GM12878 (cell line): ENCODE measurements around the gene FNIP1. TPM values are rescaled to one million over a fixed set of nuclear protein-coding genes. Genes with fewer than 3 reads are reported as not detected.

Experiments used
- ATAC-seq: fragments of 200-7000 bp; cut with Tn5 transposase; 3 replicates; pipeline ENCODE4 v1.9.1; 2020; ENCODE audit warnings: mild to moderate bottlenecking, moderate library complexity
- BruUV-seq: library from RNA; stranded (reverse); fragments of 400-500 nt; replicated peaks from 2 replicates; lab custom pipeline; 2021; lab: Mats Ljungman, UMichigan
- CTCF ChIA-PET: fragments of 300-600 bp; sonication (Branson Sonifier 250); formaldehyde crosslinking; extraction: SDS; loops from one replicate; lab custom pipeline; 2021; ENCODE audit warnings: inconsistent platforms; lab: Yijun Ruan, JAX
- POLR2A ChIA-PET: fragments of 350-600 bp; formaldehyde crosslinking; extraction: SDS; loops from one replicate; lab custom pipeline; 2021; ENCODE audit warnings: inconsistent platforms; lab: Charles Lee
- RAD21 ChIA-PET: fragments of 300-600 bp; sonication (Branson Sonifier 250); formaldehyde crosslinking; loops from one replicate; lab custom pipeline; 2023; ENCODE audit warnings: antibody characterized with exemption; ENCODE audit not compliant: unreplicated experiment; lab: Charles Lee
- SMC1A ChIA-PET: fragments of 300-600 bp; sonication (Branson Sonifier 250); formaldehyde crosslinking; loops from one replicate; lab custom pipeline; 2023; ENCODE audit not compliant: unreplicated experiment, uncharacterized antibody; lab: Charles Lee
- DNase-seq: peaks from one replicate; pipeline ENCODE4 v3.0.0-alpha.2; 2011; ENCODE audit warnings: low read depth, low spot score
- FAIRE-seq: peaks from 3 replicates; lab custom pipeline; 2011; peaks lifted over from hg19 to GRCh38; lab: Jason Lieb, UNC
- H2AFZ ChIP-seq: 2 replicates; pipeline ENCODE4 v1.6.0; 2011; ENCODE audit warnings: low read depth, low read length, control low read depth; ENCODE audit not compliant: control insufficient read depth
- H3K27ac ChIP-seq: 2 replicates; pipeline ENCODE4 v1.5.1; 2011; ENCODE audit warnings: control low read depth; ENCODE audit not compliant: control insufficient read depth, insufficient read depth
- H3K27me3 ChIP-seq, 2 experiments: replicated peaks in 1 of 2; 2 replicates each; pipeline versions ENCODE4 v1.6.0 to v1.6.1; 2011; ENCODE audit warnings: low read length in 1 of 2; ENCODE audit not compliant: control insufficient read depth in 2 of 2, insufficient read depth in 2 of 2
- H3K36me3 ChIP-seq, 2 experiments: 2 replicates each; pipeline ENCODE4 v1.5.1; 2011; ENCODE audit warnings: low read length in 1 of 2; ENCODE audit not compliant: control insufficient read depth in 2 of 2, insufficient read depth in 2 of 2
- H3K4me1 ChIP-seq: 2 replicates; pipeline ENCODE4 v1.6.1; 2011; ENCODE audit warnings: mild to moderate bottlenecking, low read length, moderate library complexity, mixed read lengths; ENCODE audit not compliant: control insufficient read depth, insufficient read depth
- H3K4me2 ChIP-seq: 2 replicates; pipeline ENCODE4 v1.6.0; 2011; ENCODE audit warnings: control low read depth; ENCODE audit not compliant: control insufficient read depth, insufficient read depth
- H3K4me3 ChIP-seq: fragments of 200-600 bp; sonication (generic); 2 replicates; pipeline ENCODE4 v1.5.1; 2016
- H3K79me2 ChIP-seq: 2 replicates; pipeline ENCODE4 v1.6.0; 2011; ENCODE audit warnings: low read length; ENCODE audit not compliant: control insufficient read depth, insufficient read depth
- H3K9ac ChIP-seq: 2 replicates; pipeline ENCODE4 v1.8.0; 2011; ENCODE audit warnings: low read length, control low read depth, mixed read lengths; ENCODE audit not compliant: control insufficient read depth, insufficient read depth
- H3K9me3 ChIP-seq: replicated peaks from 3 replicates; pipeline ENCODE4 v1.5.1; 2011; ENCODE audit warnings: mild to moderate bottlenecking, low read length; ENCODE audit not compliant: control insufficient read depth, insufficient read depth
- H4K20me1 ChIP-seq: 2 replicates; pipeline ENCODE4 v1.6.0; 2011; ENCODE audit not compliant: control insufficient read depth, insufficient read depth
- CHD2 ChIP-seq: IDR thresholded peaks from 2 replicates; pipeline ENCODE4 v1.6.1; 2011; ENCODE audit warnings: low read depth, low read length, improper control_type of control experiment, borderline replicate concordance
- HCFC1 ChIP-seq: fragments of 150-350 bp; IDR thresholded peaks from 2 replicates; pipeline ENCODE4 v1.6.1; 2014; ENCODE audit warnings: low read length
- IRF4 ChIP-seq: IDR thresholded peaks from 2 replicates; pipeline ENCODE4 v1.6.1; 2011; ENCODE audit warnings: low read depth, low read length
- NFIC ChIP-seq: IDR thresholded peaks from 2 replicates; pipeline ENCODE4 v1.6.1; 2012; ENCODE audit warnings: low read depth, mild to moderate bottlenecking, inconsistent platforms, low read length, moderate library complexity
- NFYA ChIP-seq: IDR thresholded peaks from 2 replicates; pipeline ENCODE4 v1.6.1; 2011; ENCODE audit warnings: low read depth, mild to moderate bottlenecking, low read length, improper control_type of control experiment, borderline replicate concordance
- RAD51 ChIP-seq: fragments of 450-650 bp; IDR thresholded peaks from 2 replicates; pipeline ENCODE4 v1.6.1; 2016; ENCODE audit warnings: moderate library complexity, mild to moderate bottlenecking, inconsistent platforms
- RELA ChIP-seq: fragments of 450-650 bp; IDR thresholded peaks from 2 replicates; pipeline ENCODE4 v1.8.0; 2014; ENCODE audit warnings: borderline replicate concordance; ENCODE audit not compliant: partially characterized antibody
- SMC3 ChIP-seq: IDR thresholded peaks from 2 replicates; pipeline ENCODE4 v1.6.1; 2011; ENCODE audit warnings: low read length, improper control_type of control experiment, borderline replicate concordance
- ZNF207 ChIP-seq: fragments of 450-650 bp; IDR thresholded peaks from 2 replicates; pipeline ENCODE4 v1.6.1; 2014; ENCODE audit warnings: antibody characterized with exemption, mild to moderate bottlenecking, borderline replicate concordance
- WGBS: methylation state at CpG from one replicate; pipeline ENCODE4 v1.1.6; 2016; ENCODE audit warnings: low lambda C conversion rate; ENCODE audit not compliant: insufficient replicate concordance, insufficient coverage; ENCODE audit errors: missing lambda C conversion rate; 5-methylcytosine and 5-hydroxymethylcytosine counted together
- in situ Hi-C: fragments of 300-500 bp; cut with MboI; formaldehyde crosslinking; loops from 9 replicates; pipeline ENCODE4 v1.14.3; 2018; ENCODE audit warnings: mixed read lengths
- intact Hi-C: fragments of 100-400 bp; cut with micrococcal nuclease; formaldehyde crosslinking; loops from one replicate; pipeline ENCODE4 v1.14.2; 2022; ENCODE audit not compliant: unreplicated experiment
- polyA plus RNA-seq, 11 experiments: library from polyadenylated mRNA; depleted of rRNA in 4 of 11; unstranded in 6 of 11; stranded (reverse) in 5 of 11; fragments of >200 nt; fragmentation: Nextera tagmentation in 4 of 11; fragmentation: Illumina TruSeq in 1 of 11; extraction: Ambion mirVana in 4 of 11; extraction: Trizol in 1 of 11; gene quantifications; 1 replicate in 1 of 11; 2 replicates in 10 of 11; pipeline versions ENCODE4 v1.2.1 to v1.2.3, GENCODE V29; 2011 to 2016; ENCODE audit warnings: inconsistent platforms in 2 of 11, missing spikeins in 2 of 11, low read depth in 1 of 11
- total RNA-seq, 4 experiments: library from RNA; depleted of rRNA in 3 of 4; stranded (reverse); fragments of >200 nt in 3 of 4; fragmentation: Illumina TruSeq in 1 of 4; extraction: Trizol in 1 of 4; gene quantifications; 2 replicates each; pipeline versions ENCODE4 v1.2.1 to v1.2.3, GENCODE V29; 2013 to 2021
- TF ChIP-seq, protein P1 (sequence below): fragments of 450-650 bp; formaldehyde crosslinking; IDR thresholded peaks from 2 replicates; pipeline ENCODE4 v1.5.0; 2022; ENCODE audit warnings: mild to moderate bottlenecking, missing genetic modification characterization
- TF ChIP-seq, protein P2 (sequence below): fragments of 450-650 bp; IDR thresholded peaks from 2 replicates; pipeline ENCODE4 v1.6.1; 2017; ENCODE audit warnings: mild to moderate bottlenecking, moderate library complexity
- TF ChIP-seq, protein P3 (sequence below): IDR thresholded peaks from 2 replicates; pipeline ENCODE4 v1.6.1; 2012; ENCODE audit warnings: low read length, inconsistent platforms
- TF ChIP-seq, protein P4 (sequence below): IDR thresholded peaks from 2 replicates; pipeline ENCODE4 v1.6.1; 2012; ENCODE audit warnings: low read depth, low read length, improper control_type of control experiment

FNIP1 gene
- total and polyA plus RNA-seq, 10 of the 15 experiments (the other 5 are each of a cell fraction or from before 2014, with no cell fraction given) = 4.3 to 18.0 (median 14.0) TPM

DNA sequence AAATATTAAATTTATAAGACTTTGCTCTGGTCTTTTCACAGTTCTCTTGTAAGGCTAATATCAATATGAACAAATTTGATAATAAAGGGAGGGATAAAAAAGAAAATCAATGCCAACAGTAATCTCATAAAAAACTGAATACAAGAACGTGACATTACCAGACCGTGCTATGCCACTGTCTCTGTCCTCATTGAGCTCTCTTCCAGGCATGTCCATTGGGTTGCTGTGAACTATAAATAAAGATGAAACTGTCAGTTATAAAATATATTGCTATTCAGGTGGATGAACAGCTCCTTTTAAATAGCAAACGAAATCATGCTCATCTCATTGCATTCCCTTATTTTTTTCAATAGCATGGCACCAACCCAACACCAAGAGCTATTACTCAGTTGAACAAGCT lies 87.8 kb downstream of the FNIP1 start:
- SMC1A ChIA-PET = interaction anchor here (1.4 kb wide), 1 partner anchor 10 kb away, joined by 3 read pairs; no protein-coding TSS in a partner anchor
- BruUV-seq = no TSS peak
- H3K9me3 ChIP-seq = no peaks in the 10 kb centered on the region
- WGBS = 96% methylated on average over 3 of the region's 3 CpGs
- H3K27ac ChIP-seq = no peak overlapping the region
- H3K27me3 ChIP-seq = no peaks in the 10 kb centered on the region
- ATAC-seq = no peak
- H4K20me1 ChIP-seq = no peaks in the 10 kb centered on the region
- POLR2A ChIA-PET = interaction anchor here (0.9 kb wide), 1 partner anchor 48 kb away, joined by 3 read pairs; no protein-coding TSS in a partner anchor
- RAD21 ChIA-PET = no interaction called here
- CTCF ChIA-PET = no interaction called here
- H2AFZ ChIP-seq = no peak overlapping the region
- H3K4me2 ChIP-seq = no peak overlapping the region
- in situ Hi-C loops = no loop called here
- peaks cover 0 to 3% of the 10 kb centered on the region in 2 experiments; a peak in 1 of 4 replicates for H3K36me3 ChIP-seq
- H3K9ac ChIP-seq = no peak overlapping the region
- no peaks in the 10 kb centered on the region for H3K79me2 ChIP-seq
- no peak for DNase-seq
- no peak for FAIRE-seq
- intact Hi-C loops = loop anchor here (10.0 kb wide), 1 partner anchor 124 kb away; no protein-coding TSS in a partner anchor
- H3K4me1 ChIP-seq = no peaks in the 10 kb centered on the region
- H3K4me3 ChIP-seq = no peak overlapping the region
- TF ChIP-seq, protein P1, sequence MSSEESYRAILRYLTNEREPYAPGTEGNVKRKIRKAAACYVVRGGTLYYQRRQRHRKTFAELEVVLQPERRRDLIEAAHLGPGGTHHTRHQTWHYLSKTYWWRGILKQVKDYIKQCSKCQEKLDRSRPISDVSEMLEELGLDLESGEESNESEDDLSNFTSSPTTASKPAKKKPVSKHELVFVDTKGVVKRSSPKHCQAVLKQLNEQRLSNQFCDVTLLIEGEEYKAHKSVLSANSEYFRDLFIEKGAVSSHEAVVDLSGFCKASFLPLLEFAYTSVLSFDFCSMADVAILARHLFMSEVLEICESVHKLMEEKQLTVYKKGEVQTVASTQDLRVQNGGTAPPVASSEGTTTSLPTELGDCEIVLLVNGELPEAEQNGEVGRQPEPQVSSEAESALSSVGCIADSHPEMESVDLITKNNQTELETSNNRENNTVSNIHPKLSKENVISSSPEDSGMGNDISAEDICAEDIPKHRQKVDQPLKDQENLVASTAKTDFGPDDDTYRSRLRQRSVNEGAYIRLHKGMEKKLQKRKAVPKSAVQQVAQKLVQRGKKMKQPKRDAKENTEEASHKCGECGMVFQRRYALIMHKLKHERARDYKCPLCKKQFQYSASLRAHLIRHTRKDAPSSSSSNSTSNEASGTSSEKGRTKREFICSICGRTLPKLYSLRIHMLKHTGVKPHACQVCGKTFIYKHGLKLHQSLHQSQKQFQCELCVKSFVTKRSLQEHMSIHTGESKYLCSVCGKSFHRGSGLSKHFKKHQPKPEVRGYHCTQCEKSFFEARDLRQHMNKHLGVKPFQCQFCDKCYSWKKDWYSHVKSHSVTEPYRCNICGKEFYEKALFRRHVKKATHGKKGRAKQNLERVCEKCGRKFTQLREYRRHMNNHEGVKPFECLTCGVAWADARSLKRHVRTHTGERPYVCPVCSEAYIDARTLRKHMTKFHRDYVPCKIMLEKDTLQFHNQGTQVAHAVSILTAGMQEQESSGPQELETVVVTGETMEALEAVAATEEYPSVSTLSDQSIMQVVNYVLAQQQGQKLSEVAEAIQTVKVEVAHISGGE (CRISPR knock-in tag) = no peak
- TF ChIP-seq RELA (no peak), NFIC (no peak), NFYA (no peak), HCFC1 (no peak), ZNF207 (no peak), CHD2 (no peak), SMC3 (no peak), IRF4 (no peak), RAD51 (no peak)
- TF ChIP-seq, protein P2, sequence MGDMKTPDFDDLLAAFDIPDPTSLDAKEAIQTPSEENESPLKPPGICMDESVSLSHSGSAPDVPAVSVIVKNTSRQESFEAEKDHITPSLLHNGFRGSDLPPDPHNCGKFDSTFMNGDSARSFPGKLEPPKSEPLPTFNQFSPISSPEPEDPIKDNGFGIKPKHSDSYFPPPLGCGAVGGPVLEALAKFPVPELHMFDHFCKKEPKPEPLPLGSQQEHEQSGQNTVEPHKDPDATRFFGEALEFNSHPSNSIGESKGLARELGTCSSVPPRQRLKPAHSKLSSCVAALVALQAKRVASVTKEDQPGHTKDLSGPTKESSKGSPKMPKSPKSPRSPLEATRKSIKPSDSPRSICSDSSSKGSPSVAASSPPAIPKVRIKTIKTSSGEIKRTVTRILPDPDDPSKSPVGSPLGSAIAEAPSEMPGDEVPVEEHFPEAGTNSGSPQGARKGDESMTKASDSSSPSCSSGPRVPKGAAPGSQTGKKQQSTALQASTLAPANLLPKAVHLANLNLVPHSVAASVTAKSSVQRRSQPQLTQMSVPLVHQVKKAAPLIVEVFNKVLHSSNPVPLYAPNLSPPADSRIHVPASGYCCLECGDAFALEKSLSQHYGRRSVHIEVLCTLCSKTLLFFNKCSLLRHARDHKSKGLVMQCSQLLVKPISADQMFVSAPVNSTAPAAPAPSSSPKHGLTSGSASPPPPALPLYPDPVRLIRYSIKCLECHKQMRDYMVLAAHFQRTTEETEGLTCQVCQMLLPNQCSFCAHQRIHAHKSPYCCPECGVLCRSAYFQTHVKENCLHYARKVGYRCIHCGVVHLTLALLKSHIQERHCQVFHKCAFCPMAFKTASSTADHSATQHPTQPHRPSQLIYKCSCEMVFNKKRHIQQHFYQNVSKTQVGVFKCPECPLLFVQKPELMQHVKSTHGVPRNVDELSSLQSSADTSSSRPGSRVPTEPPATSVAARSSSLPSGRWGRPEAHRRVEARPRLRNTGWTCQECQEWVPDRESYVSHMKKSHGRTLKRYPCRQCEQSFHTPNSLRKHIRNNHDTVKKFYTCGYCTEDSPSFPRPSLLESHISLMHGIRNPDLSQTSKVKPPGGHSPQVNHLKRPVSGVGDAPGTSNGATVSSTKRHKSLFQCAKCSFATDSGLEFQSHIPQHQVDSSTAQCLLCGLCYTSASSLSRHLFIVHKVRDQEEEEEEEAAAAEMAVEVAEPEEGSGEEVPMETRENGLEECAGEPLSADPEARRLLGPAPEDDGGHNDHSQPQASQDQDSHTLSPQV = no peak
- TF ChIP-seq, protein P3, sequence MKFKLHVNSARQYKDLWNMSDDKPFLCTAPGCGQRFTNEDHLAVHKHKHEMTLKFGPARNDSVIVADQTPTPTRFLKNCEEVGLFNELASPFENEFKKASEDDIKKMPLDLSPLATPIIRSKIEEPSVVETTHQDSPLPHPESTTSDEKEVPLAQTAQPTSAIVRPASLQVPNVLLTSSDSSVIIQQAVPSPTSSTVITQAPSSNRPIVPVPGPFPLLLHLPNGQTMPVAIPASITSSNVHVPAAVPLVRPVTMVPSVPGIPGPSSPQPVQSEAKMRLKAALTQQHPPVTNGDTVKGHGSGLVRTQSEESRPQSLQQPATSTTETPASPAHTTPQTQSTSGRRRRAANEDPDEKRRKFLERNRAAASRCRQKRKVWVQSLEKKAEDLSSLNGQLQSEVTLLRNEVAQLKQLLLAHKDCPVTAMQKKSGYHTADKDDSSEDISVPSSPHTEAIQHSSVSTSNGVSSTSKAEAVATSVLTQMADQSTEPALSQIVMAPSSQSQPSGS = no peak
- TF ChIP-seq, protein P4, sequence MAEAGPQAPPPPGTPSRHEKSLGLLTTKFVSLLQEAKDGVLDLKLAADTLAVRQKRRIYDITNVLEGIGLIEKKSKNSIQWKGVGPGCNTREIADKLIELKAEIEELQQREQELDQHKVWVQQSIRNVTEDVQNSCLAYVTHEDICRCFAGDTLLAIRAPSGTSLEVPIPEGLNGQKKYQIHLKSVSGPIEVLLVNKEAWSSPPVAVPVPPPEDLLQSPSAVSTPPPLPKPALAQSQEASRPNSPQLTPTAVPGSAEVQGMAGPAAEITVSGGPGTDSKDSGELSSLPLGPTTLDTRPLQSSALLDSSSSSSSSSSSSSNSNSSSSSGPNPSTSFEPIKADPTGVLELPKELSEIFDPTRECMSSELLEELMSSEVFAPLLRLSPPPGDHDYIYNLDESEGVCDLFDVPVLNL = no peak
